NCI-H345 treated with DMSO at 0.1 percent for 48 hours (cell line): Measurements from ENCODE around the gene CYTH2.

ENCODE experiments used
- DNase-seq: peaks from one replicate; lab custom pipeline; 2025; ENCODE audit not compliant: unreplicated experiment; lab: John Stamatoyannopoulos, UW

The CYTH2 gene

DNA sequence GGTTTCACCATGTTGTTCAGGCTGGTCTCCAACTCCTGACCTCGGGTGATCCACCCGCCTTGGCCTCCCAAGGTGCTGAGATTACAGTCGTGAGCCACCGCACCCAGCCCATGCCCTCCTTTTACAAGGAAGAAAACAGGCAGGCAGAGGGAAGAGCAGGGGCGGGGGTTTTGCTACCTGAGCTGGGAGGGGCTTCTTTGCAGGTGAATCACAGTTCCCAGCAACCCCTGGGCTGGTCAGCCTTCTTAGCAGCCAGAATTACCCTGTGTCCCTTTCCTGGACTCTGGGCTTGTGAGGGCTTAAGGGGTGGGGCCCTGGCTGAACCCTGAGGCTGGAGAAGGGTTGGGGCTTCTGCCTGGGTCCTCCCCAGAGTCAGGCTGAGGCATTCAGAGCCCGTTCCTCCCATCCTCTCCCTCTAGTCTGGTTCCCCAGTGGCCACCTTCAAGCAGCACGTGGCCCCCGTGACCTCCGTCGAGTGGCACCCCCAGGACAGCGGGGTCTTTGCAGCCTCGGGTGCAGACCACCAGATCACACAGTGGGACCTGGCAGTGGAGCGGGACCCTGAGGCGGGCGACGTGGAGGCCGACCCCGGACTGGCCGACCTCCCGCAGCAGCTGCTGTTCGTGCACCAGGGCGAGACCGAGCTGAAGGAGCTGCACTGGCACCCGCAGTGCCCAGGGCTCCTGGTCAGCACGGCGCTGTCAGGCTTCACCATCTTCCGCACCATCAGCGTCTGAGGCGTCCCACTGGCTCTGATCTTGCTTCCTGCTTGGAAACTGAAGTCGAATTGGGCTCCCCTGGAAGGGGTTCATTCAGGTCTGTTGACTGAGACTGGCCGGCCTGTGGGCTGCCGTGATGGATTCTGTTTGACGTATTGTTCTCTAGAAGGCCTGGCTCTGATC lies 16.6 kb upstream of the CYTH2 start:
- DNase-seq: no peak

- DNase-seq: no peak
Measured at GRCh38 chr19:48454150-48454730, 14.9 kb upstream of the CYTH2 start.

- no peak for DNase-seq
Measured at GRCh38 chr19:48455171-48455907, 13.8 kb upstream of the CYTH2 start, which contains the start of gene KCNJ14. TSS of gene KCNJ14 (plus strand) at chr19:48455574. CDS start at chr19:48461725, 6,151 bp downstream.

DNA sequence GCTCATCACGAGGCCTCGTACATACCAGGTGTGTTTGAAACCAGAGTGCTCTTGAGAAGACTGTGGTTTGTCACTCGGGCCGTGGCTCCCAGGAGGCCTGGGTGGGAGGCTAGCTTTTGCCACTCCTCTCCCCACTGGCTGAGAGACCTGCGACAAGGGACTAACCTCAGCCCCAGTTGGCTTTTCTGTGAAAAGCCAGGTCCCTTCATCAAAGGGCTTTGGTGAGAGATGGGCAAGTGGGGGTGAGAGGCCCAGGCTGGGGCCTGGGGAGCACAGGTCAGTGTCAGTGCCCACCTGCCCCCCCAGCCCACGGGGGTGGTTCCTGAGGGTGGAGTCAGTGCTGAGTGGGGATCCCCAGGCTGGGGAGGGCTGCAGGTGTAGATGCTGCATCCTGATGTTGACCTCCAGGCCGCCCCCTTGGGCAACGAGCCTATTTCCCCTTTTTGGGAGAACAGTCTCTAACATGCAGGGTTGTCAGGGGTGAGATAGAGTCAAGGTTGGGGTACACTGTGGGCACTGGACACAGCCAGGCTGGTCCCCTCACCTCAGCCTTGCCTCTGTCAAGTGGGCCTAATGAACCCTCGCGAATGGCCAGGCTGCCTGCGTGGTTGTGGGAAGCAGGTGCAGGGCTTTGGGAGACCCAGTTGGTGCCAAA lies 13.1 kb upstream of the CYTH2 start:
- no peak for DNase-seq

DNA sequence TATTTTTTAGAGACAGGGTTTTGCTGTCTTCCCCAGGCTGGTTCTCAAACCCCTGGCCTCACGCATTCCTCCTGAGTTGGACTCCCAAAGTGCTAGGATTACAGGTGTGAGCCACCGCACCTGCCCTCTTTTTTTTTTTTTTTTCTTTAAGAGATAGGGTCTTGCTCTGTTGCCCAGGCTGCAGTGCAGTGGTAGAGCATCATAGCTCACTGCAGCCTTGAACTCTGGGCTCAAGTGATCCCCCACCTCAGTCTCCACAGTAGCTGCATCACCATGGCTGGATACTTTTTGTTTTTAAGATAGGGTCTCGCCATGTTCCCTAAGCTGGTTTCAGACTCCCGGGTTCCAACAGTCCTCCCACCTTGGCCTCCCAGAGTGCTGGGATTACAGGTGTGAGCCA lies 12.3 kb upstream of the CYTH2 start:
- DNase-seq: no peak

DNA sequence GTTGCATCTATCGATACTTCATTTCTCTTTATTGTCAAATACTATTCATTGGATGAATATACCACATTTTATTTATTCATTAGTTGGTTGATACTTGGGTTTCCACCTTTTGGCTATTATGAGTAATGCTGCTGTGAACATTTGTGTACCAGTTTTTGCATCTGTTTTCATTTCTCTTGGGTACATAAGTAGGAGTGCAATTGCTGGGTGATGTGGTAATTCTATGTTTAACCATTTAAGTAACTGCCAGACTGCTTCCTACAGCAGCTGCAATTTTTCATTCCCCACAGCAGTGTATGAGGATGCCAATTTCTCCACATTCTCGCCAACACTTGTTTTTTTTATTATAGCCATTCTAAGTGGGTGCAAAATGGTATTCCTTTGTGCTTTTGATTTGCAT lies 11.2 kb upstream of the CYTH2 start:
- no peak for DNase-seq

DNA sequence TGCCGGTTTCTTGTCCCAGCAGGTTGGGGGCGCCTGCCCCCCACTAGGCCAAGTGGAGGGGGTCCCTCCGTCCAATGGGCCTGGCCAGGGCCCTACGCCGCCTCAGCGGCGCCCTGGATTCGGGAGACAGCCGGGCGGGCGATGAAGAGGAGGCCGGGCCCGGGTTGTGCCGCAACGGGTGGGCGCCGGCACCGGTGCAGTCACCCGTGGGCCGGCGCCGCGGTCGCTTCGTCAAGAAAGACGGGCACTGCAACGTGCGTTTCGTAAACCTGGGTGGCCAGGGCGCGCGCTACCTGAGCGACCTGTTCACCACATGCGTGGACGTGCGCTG lies 7.6 kb upstream of the CYTH2 start:
- DNase-seq: no peak

GRCh38 chr19:48461982-48462655 lies 7.0 kb upstream of the CYTH2 start:
- no peak for DNase-seq

GRCh38 chr19:48465215-48465614 lies 4.0 kb upstream of the CYTH2 start:
- DNase-seq: no peak

DNA sequence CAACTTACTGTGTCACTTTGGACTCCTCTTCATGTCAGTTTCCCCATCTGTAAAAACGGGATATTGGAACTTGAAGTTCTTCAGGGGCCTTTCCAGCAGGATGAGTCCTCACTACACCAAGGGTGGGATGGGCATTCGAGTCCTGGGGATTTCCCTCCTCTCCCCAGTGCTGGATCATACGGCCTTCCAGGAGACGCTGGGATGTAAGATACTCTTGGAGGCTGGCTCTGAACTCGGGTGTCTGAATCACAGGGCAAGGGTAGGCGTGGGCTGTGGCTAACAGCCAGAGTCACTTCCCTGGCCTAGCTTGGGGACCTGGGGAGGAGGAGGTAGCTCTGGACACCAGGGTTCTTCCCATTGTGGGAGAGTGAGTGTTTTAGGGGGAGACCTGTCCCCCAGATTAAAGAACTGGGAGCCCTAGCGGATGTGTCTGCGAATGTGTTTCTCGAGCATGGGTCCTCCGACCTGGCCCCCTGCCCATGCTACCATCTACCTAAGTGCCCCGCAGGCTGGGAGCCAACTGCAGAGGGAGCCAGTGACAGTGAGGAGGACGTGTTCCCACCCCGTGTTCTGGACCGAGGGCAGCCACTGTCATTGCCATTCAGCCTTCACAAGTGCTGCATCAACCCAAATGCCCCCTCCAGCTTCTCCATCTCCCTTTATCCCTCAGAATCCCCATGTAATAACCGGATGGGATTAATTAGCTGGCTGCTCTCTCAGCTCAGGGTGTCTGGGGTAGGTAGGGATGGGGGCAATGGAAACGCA lies 2.4 kb upstream of the CYTH2 start:
- DNase-seq: no peak

- peak; percentile 99 for DNase-seq
Measured at GRCh38 chr19:48468772-48469288, 339 bp upstream of the CYTH2 start.

- DNase-seq: no peak
Measured at GRCh38 chr19:48469934-48470680, 938 bp downstream of the CYTH2 start.

GRCh38 chr19:48470856-48471255 lies 1.7 kb downstream of the CYTH2 start:
- DNase-seq: no peak

GRCh38 chr19:48471836-48472235 lies 2.7 kb downstream of the CYTH2 start:
- DNase-seq: no peak

- DNase-seq: no peak
Measured at GRCh38 chr19:48473161-48473966, 4.2 kb downstream of the CYTH2 start.

DNA sequence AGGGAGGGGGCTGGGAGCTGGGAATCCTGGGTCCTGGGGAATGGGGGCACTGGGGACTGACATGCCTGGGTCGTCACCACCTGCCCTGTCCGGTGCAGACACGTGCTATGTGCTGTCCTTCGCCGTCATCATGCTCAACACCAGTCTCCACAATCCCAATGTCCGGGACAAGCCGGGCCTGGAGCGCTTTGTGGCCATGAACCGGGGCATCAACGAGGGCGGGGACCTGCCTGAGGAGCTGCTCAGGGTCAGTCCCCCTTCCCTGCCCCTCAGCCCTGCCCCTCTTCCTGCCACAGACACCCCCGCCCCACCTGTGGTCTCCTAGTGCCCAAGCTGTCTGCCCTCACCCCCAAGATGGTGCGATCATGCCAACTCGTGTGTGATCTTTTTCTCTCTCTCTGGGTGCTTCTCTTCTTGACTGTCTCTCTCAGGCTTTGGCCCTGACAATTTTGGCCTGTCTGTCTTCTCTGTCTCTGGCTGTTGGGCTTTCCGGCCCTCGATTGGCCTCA lies 5.0 kb downstream of the CYTH2 start:
- DNase-seq: no peak

GRCh38 chr19:48475369-48476068 lies 6.3 kb downstream of the CYTH2 start:
- no peak for DNase-seq

- DNase-seq: no peak
Measured at GRCh38 chr19:48476176-48476575, 7.0 kb downstream of the CYTH2 start.
